HL-60 (cell line): ENCODE results near the gene FAM136A.

Experiments used
- DNase-seq, 2 experiments: peaks; one replicate each; pipeline ENCODE4 v3.0.0-alpha.2; 2010 to 2020; ENCODE audit warnings: low read depth in 1 of 2, low spot score in 1 of 2
- H3K27ac ChIP-seq: fragments of 250-450 bp; sonication (Bioruptor Pico); replicated peaks from 2 replicates; pipeline ENCODE4 v1.5.1; 2020; ENCODE audit warnings: mild to moderate bottlenecking, moderate library complexity
- H3K27me3 ChIP-seq: fragments of 250-450 bp; sonication (Bioruptor Pico); 2 replicates; pipeline ENCODE4 v1.5.1; 2021; ENCODE audit warnings: mild to moderate bottlenecking, moderate library complexity; ENCODE audit not compliant: insufficient read depth, poor library complexity, severe bottlenecking
- H3K4me3 ChIP-seq: replicated peaks from 2 replicates; pipeline ENCODE4 v1.5.1; 2011; ENCODE audit warnings: mild to moderate bottlenecking, control low read depth, low read length; ENCODE audit not compliant: insufficient read depth
- GABPA ChIP-seq: IDR thresholded peaks from 2 replicates; pipeline ENCODE4 v1.6.1; 2012; ENCODE audit warnings: low read depth
- POLR2AphosphoS5 ChIP-seq: IDR thresholded peaks from 2 replicates; pipeline ENCODE4 v1.6.1; 2012; ENCODE audit warnings: low read depth
- SPI1 ChIP-seq: IDR thresholded peaks from 2 replicates; pipeline ENCODE4 v1.6.1; 2012; ENCODE audit warnings: low read depth, mild to moderate bottlenecking, borderline replicate concordance
- TF ChIP-seq, protein P1 (sequence below): IDR thresholded peaks from 2 replicates; pipeline ENCODE4 v1.6.1; 2012; ENCODE audit warnings: low read depth; ENCODE audit not compliant: insufficient replicate concordance
- TF ChIP-seq, protein P2 (sequence below): IDR thresholded peaks from one replicate; pipeline ENCODE4 v1.5.1; 2011; ENCODE audit warnings: low read length, control low read depth, inconsistent platforms; ENCODE audit not compliant: insufficient read depth

FAM136A gene

DNA sequence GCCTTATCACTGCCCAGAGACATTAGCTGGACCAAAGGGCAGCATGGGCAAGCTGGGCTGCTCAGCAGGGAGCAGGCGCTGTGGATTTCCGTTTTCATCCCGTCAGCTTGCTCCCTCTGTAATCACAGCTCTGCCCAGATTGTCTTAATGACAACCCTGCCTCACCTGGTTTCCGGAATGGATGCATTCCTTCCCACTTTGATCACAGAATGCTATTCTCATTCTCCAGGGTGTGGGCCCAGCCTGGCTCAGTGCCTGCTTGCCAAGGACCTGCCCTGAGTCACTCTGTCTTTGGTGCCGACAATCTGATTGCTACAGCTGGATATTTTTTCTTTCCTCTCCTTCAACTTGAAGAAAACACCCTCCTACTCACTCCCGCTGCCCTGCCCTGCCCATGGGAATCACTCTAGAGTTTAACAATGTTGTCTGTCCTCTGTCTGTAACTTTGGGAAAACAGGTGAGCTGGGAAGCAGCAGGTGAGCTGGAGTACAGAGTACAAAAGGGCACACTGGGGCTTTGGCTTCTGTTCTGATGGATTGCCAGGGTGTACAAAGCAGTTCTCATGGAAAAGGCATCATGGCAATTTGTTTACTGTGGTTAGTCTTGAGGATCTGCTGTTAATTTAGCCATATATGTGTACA lies 27.2 kb upstream of the FAM136A start:
- TF ChIP-seq, protein P1, sequence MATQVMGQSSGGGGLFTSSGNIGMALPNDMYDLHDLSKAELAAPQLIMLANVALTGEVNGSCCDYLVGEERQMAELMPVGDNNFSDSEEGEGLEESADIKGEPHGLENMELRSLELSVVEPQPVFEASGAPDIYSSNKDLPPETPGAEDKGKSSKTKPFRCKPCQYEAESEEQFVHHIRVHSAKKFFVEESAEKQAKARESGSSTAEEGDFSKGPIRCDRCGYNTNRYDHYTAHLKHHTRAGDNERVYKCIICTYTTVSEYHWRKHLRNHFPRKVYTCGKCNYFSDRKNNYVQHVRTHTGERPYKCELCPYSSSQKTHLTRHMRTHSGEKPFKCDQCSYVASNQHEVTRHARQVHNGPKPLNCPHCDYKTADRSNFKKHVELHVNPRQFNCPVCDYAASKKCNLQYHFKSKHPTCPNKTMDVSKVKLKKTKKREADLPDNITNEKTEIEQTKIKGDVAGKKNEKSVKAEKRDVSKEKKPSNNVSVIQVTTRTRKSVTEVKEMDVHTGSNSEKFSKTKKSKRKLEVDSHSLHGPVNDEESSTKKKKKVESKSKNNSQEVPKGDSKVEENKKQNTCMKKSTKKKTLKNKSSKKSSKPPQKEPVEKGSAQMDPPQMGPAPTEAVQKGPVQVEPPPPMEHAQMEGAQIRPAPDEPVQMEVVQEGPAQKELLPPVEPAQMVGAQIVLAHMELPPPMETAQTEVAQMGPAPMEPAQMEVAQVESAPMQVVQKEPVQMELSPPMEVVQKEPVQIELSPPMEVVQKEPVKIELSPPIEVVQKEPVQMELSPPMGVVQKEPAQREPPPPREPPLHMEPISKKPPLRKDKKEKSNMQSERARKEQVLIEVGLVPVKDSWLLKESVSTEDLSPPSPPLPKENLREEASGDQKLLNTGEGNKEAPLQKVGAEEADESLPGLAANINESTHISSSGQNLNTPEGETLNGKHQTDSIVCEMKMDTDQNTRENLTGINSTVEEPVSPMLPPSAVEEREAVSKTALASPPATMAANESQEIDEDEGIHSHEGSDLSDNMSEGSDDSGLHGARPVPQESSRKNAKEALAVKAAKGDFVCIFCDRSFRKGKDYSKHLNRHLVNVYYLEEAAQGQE, result no peak
- no peak for TF ChIP-seq GABPA
- TF ChIP-seq, protein P2, sequence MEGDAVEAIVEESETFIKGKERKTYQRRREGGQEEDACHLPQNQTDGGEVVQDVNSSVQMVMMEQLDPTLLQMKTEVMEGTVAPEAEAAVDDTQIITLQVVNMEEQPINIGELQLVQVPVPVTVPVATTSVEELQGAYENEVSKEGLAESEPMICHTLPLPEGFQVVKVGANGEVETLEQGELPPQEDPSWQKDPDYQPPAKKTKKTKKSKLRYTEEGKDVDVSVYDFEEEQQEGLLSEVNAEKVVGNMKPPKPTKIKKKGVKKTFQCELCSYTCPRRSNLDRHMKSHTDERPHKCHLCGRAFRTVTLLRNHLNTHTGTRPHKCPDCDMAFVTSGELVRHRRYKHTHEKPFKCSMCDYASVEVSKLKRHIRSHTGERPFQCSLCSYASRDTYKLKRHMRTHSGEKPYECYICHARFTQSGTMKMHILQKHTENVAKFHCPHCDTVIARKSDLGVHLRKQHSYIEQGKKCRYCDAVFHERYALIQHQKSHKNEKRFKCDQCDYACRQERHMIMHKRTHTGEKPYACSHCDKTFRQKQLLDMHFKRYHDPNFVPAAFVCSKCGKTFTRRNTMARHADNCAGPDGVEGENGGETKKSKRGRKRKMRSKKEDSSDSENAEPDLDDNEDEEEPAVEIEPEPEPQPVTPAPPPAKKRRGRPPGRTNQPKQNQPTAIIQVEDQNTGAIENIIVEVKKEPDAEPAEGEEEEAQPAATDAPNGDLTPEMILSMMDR, result no peak
- Histone ChIP-seq H3K27me3 (no peaks in the 10 kb centered on the region), H3K27ac (no peak overlapping the region), H3K4me3 (no peak overlapping the region)
- no peak for DNase-seq

DNA sequence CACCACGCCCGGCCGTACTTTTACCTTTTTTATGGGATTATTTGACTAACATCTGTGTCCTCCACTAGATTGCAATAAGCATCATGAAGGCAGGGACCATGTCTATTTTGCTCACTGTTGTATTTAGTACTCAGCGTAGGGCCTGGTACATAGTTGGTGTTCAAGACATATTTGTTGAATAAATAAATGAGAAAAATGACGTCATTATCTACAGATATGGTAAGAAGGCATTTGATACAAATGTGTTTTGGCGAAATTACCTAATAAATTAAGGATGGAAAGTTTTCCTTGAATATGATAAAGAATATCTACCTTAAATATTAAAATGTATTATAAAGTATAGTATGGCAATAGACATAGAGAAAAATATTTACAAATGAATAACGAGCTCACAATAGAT lies 24.0 kb upstream of the FAM136A start:
- TF ChIP-seq GABPA (no peak), SPI1 (no peak), POLR2AphosphoS5 (no peak)
- TF ChIP-seq, protein P2, result no peak
- TF ChIP-seq, protein P1, result no peak
- no peak for DNase-seq
- Histone ChIP-seq H3K27me3 (no peaks in the 10 kb centered on the region), H3K4me3 (no peak overlapping the region), H3K27ac (no peak overlapping the region)

DNA sequence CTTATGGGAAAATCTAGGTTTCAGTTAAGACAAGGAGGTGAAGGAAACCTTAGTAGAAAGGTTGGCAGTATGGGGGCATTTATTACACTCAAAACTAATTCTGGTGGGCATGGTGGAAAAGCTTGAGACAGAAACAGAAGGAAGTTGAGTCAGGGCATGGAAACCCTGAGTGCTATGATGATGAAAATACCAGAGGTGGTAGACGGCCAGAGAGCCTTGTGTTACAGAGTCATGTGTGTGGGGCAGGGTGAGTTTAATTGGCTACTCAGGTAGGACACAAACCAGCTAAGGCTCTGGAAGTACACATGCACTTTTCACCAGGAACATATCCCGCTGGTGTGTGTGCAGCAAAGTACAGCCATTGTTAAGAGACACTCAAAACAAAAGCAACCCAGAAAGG lies 20.7 kb upstream of the FAM136A start:
- Histone ChIP-seq H3K4me3 (no peak overlapping the region), H3K27ac (no peak overlapping the region), H3K27me3 (no peaks in the 10 kb centered on the region)
- TF ChIP-seq, protein P1, result no peak
- TF ChIP-seq, protein P2, result no peak
- TF ChIP-seq SPI1 (no peak), POLR2AphosphoS5 (no peak), GABPA (no peak)
- DNase-seq, result no peak
